ENCODE results near the gene SNX27.
A peak's percentile ranks its signal among the peaks of the same experiment; 100 is the strongest.
"Not testable (repeated sequence)": the region's sequence is repeated elsewhere in the genome, so short reads cannot be mapped to it uniquely, and the experiment has no call there.

Gene SNX27

GRCh38 chr1:151720125-151720524 is 108.3 kb downstream of the SNX27 start:
- no peak for DNase-seq (ENCODE audit: low read depth in 3 of 3, low spot score in 1 of 3)

- no peak for DNase-seq (ENCODE audit: low read depth in 3 of 3, low spot score in 1 of 3)
Observed at GRCh38 chr1:151720554-151720953, 108.7 kb downstream of the SNX27 start.

GRCh38 chr1:151720974-151721787 is 109.3 kb downstream of the SNX27 start, which contains the start of gene RIIAD1:
TSS of gene RIIAD1 (plus strand) at chr1:151721522. CDS start at chr1:151721537, 15 bp downstream.
- peak in 1 of 3 donors; percentile 27 for DNase-seq (ENCODE audit: low read depth in 3 of 3, low spot score in 1 of 3)

GRCh38 chr1:151721788-151722510 is 110.1 kb downstream of the SNX27 start:
- DNase-seq (ENCODE audit: low read depth in 3 of 3, low spot score in 1 of 3) = no peak

- no peak for DNase-seq (ENCODE audit: low read depth in 3 of 3, low spot score in 1 of 3)
Observed at GRCh38 chr1:151723726-151724370, 112.0 kb downstream of the SNX27 start.

- no peak for DNase-seq (ENCODE audit: low read depth in 3 of 3, low spot score in 1 of 3)
Observed at GRCh38 chr1:151728151-151729054, 116.6 kb downstream of the SNX27 start.

- DNase-seq (ENCODE audit: low read depth in 3 of 3, low spot score in 1 of 3) = no peak
Observed at GRCh38 chr1:151729157-151729965, 117.5 kb downstream of the SNX27 start.

- no peak for DNase-seq (ENCODE audit: low read depth in 3 of 3, low spot score in 1 of 3)
Observed at GRCh38 chr1:151729966-151730291, 118.1 kb downstream of the SNX27 start.

- no peak for DNase-seq (ENCODE audit: low read depth in 3 of 3, low spot score in 1 of 3)
Observed at GRCh38 chr1:151733126-151733525, 121.3 kb downstream of the SNX27 start.

GRCh38 chr1:151733995-151734394 is 122.1 kb downstream of the SNX27 start:
- DNase-seq (ENCODE audit: low read depth in 3 of 3, low spot score in 1 of 3) = not testable (repeated sequence)

GRCh38 chr1:151737026-151737425 is 125.2 kb downstream of the SNX27 start:
- DNase-seq (ENCODE audit: low read depth in 3 of 3, low spot score in 1 of 3) = no peak

GRCh38 chr1:151737479-151737878 is 125.6 kb downstream of the SNX27 start:
- DNase-seq (ENCODE audit: low read depth in 3 of 3, low spot score in 1 of 3) = no peak

GRCh38 chr1:151739590-151740355 is 127.9 kb downstream of the SNX27 start:
- DNase-seq (ENCODE audit: low read depth in 3 of 3, low spot score in 1 of 3) = no peak

- no peak for DNase-seq (ENCODE audit: low read depth in 3 of 3, low spot score in 1 of 3)
Observed at GRCh38 chr1:151741516-151741915, 129.7 kb downstream of the SNX27 start.

All from stimulated activated CD4-positive, alpha-beta T cell treated with anti-CD3 and anti-CD28 coated beads, TNF-alpha, amount 100 ng/mL, for 1 hour (primary cell).